H1 (cell line): ENCODE measurements around the gene ANO9. TPM values are rescaled to one million over a fixed set of nuclear protein-coding genes. Genes with fewer than 3 reads are reported as not detected.

Source experiments
- CTCF ChIA-PET: fragments of 300-600 bp; sonication (Branson Sonifier 250); formaldehyde crosslinking; loops from one replicate; lab custom pipeline; 2021; ENCODE audit not compliant: partially characterized antibody; lab: Charles Lee
- POLR2A ChIA-PET: fragments of 300-600 bp; sonication (Branson Sonifier 250); formaldehyde crosslinking; loops from one replicate; lab custom pipeline; 2021; ENCODE audit warnings: inconsistent platforms; ENCODE audit not compliant: partially characterized antibody; lab: Charles Lee
- DNase-seq, 2 experiments: peaks; one replicate each; pipeline versions ENCODE4 v3.0.0 to v3.0.0-alpha.2; 2010 to 2022; ENCODE audit warnings: low spot score in 2 of 2, low read depth in 1 of 2, mixed read lengths in 1 of 2
- FAIRE-seq: peaks from 2 replicates; lab custom pipeline; 2011; peaks lifted over from hg19 to GRCh38; lab: Jason Lieb, UNC
- H2AFZ ChIP-seq: 2 replicates; pipeline ENCODE4 v1.8.1; 2012; ENCODE audit warnings: low read length, inconsistent platforms
- H2AK5ac ChIP-seq: 2 replicates; pipeline ENCODE4 v1.6.1; 2013; ENCODE audit warnings: low read depth, low read length
- H2BK120ac ChIP-seq: replicated peaks from 2 replicates; pipeline ENCODE3; 2013; ENCODE audit warnings: low read depth, low read length, inconsistent platforms
- H2BK12ac ChIP-seq: 2 replicates; pipeline ENCODE4 v1.6.1; 2013; ENCODE audit warnings: low read depth, low read length
- H2BK15ac ChIP-seq: 2 replicates; pipeline ENCODE4 v1.6.1; 2013; ENCODE audit warnings: low read length
- H2BK20ac ChIP-seq: 2 replicates; pipeline ENCODE4 v1.6.1; 2013; ENCODE audit warnings: low read length
- H2BK5ac ChIP-seq: 2 replicates; pipeline ENCODE4 v1.6.1; 2013; ENCODE audit warnings: low read depth, low read length
- H3K14ac ChIP-seq: 2 replicates; pipeline ENCODE4 v1.6.1; 2013; ENCODE audit warnings: inconsistent platforms; ENCODE audit not compliant: insufficient read length
- H3K18ac ChIP-seq: 2 replicates; pipeline ENCODE4 v1.6.1; 2013; ENCODE audit warnings: low read length; ENCODE audit errors: extremely low read depth
- H3K23ac ChIP-seq: 2 replicates; pipeline ENCODE4 v1.6.1; 2013; ENCODE audit warnings: inconsistent platforms; ENCODE audit not compliant: insufficient read length
- H3K23me2 ChIP-seq: 2 replicates; pipeline ENCODE4 v1.6.1; 2013; ENCODE audit warnings: low read depth, low read length
- H3K27ac ChIP-seq: 2 replicates; pipeline ENCODE4 v1.6.1; 2011; ENCODE audit warnings: low read depth, low read length, inconsistent platforms
- H3K27me3 ChIP-seq, 4 experiments: replicated peaks in 1 of 4; 1 replicate in 1 of 4; 2 replicates in 3 of 4; pipeline versions ENCODE4 v1.6.1 to v1.8.1; 2011 to 2013; ENCODE audit warnings: low read length in 3 of 4, mild to moderate bottlenecking in 3 of 4, inconsistent platforms in 2 of 4, mixed read lengths in 2 of 4, moderate library complexity in 1 of 4; ENCODE audit not compliant: control insufficient read depth in 3 of 4, insufficient read depth in 3 of 4; ENCODE audit errors: extremely low read depth in 1 of 4
- H3K36me3 ChIP-seq, 4 experiments: 2 replicates each; pipeline versions ENCODE4 v1.6.1 to v1.8.1; 2011 to 2013; ENCODE audit warnings: mild to moderate bottlenecking in 4 of 4, low read length in 3 of 4, moderate library complexity in 2 of 4, control low read depth in 1 of 4, inconsistent platforms in 1 of 4; ENCODE audit not compliant: insufficient read depth in 4 of 4, control insufficient read depth in 2 of 4
- H3K4ac ChIP-seq: replicated peaks from 2 replicates; pipeline ENCODE3; 2013; ENCODE audit warnings: low read length, low read depth, mixed read lengths, inconsistent platforms; ENCODE audit not compliant: insufficient read length
- H3K4me1 ChIP-seq, 4 experiments: replicated peaks in 1 of 4; 1 replicate in 1 of 4; 2 replicates in 3 of 4; pipeline versions ENCODE4 v1.6.1 to v1.8.1; 2011 to 2013; ENCODE audit warnings: low read length in 3 of 4, inconsistent platforms in 2 of 4, mixed read lengths in 1 of 4; ENCODE audit not compliant: insufficient read depth in 4 of 4, control insufficient read depth in 3 of 4
- H3K4me2 ChIP-seq, 2 experiments: 2 replicates each; pipeline versions ENCODE4 v1.6.1 to v1.8.1; 2011 to 2013; ENCODE audit warnings: low read depth in 2 of 2, low read length in 2 of 2, control low read depth in 1 of 2, inconsistent platforms in 1 of 2, mild to moderate bottlenecking in 1 of 2; ENCODE audit not compliant: insufficient read depth in 1 of 2
- H3K4me3 ChIP-seq, 4 experiments: fragments of 200-600, 300-600 bp in 1 of 4; sonication (generic), shearing (Covaris generic), sonication (Bioruptor Twin) in 1 of 4; 2 replicates each; pipeline versions ENCODE4 v1.5.1 to v1.8.1; 2011 to 2016; ENCODE audit warnings: low read length in 4 of 4, low read depth in 3 of 4, control low read depth in 2 of 4, inconsistent platforms in 2 of 4, mild to moderate bottlenecking in 2 of 4, mixed read lengths in 1 of 4, moderate library complexity in 1 of 4; ENCODE audit not compliant: insufficient read depth in 2 of 4; ENCODE audit errors: extremely low read depth in 1 of 4
- H3K56ac ChIP-seq: replicated peaks from 2 replicates; pipeline ENCODE3; 2013; ENCODE audit warnings: low read depth, mild to moderate bottlenecking, mixed read lengths, low read length, inconsistent platforms; ENCODE audit not compliant: insufficient read length
- H3K79me1 ChIP-seq: 2 replicates; pipeline ENCODE4 v1.6.1; 2013; ENCODE audit warnings: low read depth, low read length, control low read depth
- H3K79me2 ChIP-seq, 2 experiments: 2 replicates each; pipeline versions ENCODE4 v1.6.1 to v1.8.1; 2012 to 2013; ENCODE audit warnings: low read length in 2 of 2, mild to moderate bottlenecking in 2 of 2, inconsistent platforms in 1 of 2; ENCODE audit not compliant: insufficient read depth in 2 of 2, control insufficient read depth in 1 of 2
- H3K9ac ChIP-seq, 4 experiments: replicated peaks in 1 of 4; 1 replicate in 1 of 4; 2 replicates in 3 of 4; pipeline versions ENCODE4 v1.6.1 to v1.8.1; 2011 to 2013; ENCODE audit warnings: low read depth in 3 of 4, low read length in 3 of 4, control low read depth in 2 of 4, mild to moderate bottlenecking in 2 of 4, moderate library complexity in 2 of 4, inconsistent platforms in 1 of 4; ENCODE audit errors: extremely low read depth in 1 of 4
- H3K9me3 ChIP-seq, 2 experiments: 2 replicates each; pipeline versions ENCODE4 v1.6.1 to v1.8.1; 2012 to 2013; ENCODE audit warnings: mild to moderate bottlenecking in 2 of 2, moderate library complexity in 2 of 2, control low read depth in 1 of 2, inconsistent platforms in 1 of 2, low read depth in 1 of 2, low read length in 1 of 2, mixed read lengths in 1 of 2; ENCODE audit not compliant: insufficient read depth in 2 of 2
- H4K20me1 ChIP-seq, 2 experiments: replicated peaks in 1 of 2; 2 replicates each; pipeline versions ENCODE3 to v1.8.1; 2011 to 2013; ENCODE audit warnings: inconsistent platforms in 2 of 2, low read length in 2 of 2, mild to moderate bottlenecking in 1 of 2; ENCODE audit not compliant: insufficient read depth in 2 of 2, control insufficient read depth in 1 of 2
- H4K5ac ChIP-seq: 2 replicates; pipeline ENCODE4 v1.6.1; 2013; ENCODE audit warnings: low read length, low read depth, mixed read lengths, inconsistent platforms; ENCODE audit not compliant: insufficient read length
- H4K8ac ChIP-seq: 2 replicates; pipeline ENCODE4 v1.8.0; 2013; ENCODE audit warnings: mild to moderate bottlenecking, moderate library complexity, low read length, inconsistent platforms; ENCODE audit not compliant: insufficient read depth; ENCODE audit errors: extremely low read depth
- H4K91ac ChIP-seq: replicated peaks from 2 replicates; pipeline ENCODE3; 2013; ENCODE audit warnings: low read length, mixed read lengths, inconsistent platforms; ENCODE audit not compliant: insufficient read length
- CREB1 ChIP-seq: IDR thresholded peaks from 2 replicates; pipeline ENCODE4 v1.6.1; 2012; ENCODE audit warnings: inconsistent platforms
- EGR1 ChIP-seq: IDR thresholded peaks from 2 replicates; pipeline ENCODE4 v1.6.1; 2011; ENCODE audit warnings: low read depth, low read length, borderline replicate concordance
- JUN ChIP-seq: IDR thresholded peaks from 2 replicates; pipeline ENCODE4 v1.6.1; 2011; ENCODE audit warnings: low read depth, mild to moderate bottlenecking, improper control_type of control experiment, low read length
- POLR2AphosphoS5 ChIP-seq: IDR thresholded peaks from 2 replicates; pipeline ENCODE4 v1.6.1; 2011; ENCODE audit warnings: low read depth, low read length
- RBBP5 ChIP-seq: IDR thresholded peaks from 2 replicates; pipeline ENCODE4 v1.7.1; 2012; ENCODE audit warnings: low read depth, mild to moderate bottlenecking, inconsistent platforms, low read length, moderate library complexity, borderline replicate concordance
- SP1 ChIP-seq: IDR thresholded peaks from 2 replicates; pipeline ENCODE4 v1.6.1; 2011; ENCODE audit warnings: low read depth, low read length
- YY1 ChIP-seq: IDR thresholded peaks from 2 replicates; pipeline ENCODE4 v1.6.1; 2011; ENCODE audit warnings: low read depth, mild to moderate bottlenecking, low read length
- WGBS, 2 experiments: shearing (Covaris generic) in 1 of 2; methylation state at CpG; one replicate each; pipeline versions ENCODE4 v1.1.6 to v1.1.7; 2013 to 2015; ENCODE audit warnings: low lambda C conversion rate in 2 of 2, mixed read lengths in 2 of 2, inconsistent platforms in 1 of 2, low coverage in 1 of 2, missing lambda C conversion rate in 1 of 2; ENCODE audit not compliant: insufficient replicate concordance in 2 of 2, insufficient coverage in 1 of 2, insufficient read length in 1 of 2; ENCODE audit errors: extremely low coverage in 1 of 2, missing lambda C conversion rate in 1 of 2; 5-methylcytosine and 5-hydroxymethylcytosine counted together
- polyA plus RNA-seq, 7 experiments: library from polyadenylated mRNA; depleted of rRNA in 3 of 7; stranded (reverse) in 5 of 7; unstranded in 2 of 7; fragments of >200 nt in 5 of 7; fragments of 200-250 nt in 2 of 7; gene quantifications; 1 replicate in 5 of 7; 2 replicates in 1 of 7; 4 replicates in 1 of 7; pipeline versions ENCODE4 v1.2.1 to v1.2.3, GENCODE V29; 2011 to 2013; ENCODE audit warnings: missing spikeins in 2 of 7, mixed read lengths in 2 of 7
- total RNA-seq: library from RNA; stranded (reverse); fragmentation: NEBNext Ultra II Directional; extraction: Animal tissue kit (Norgen Biotek cat#: 25700); gene quantifications from 2 replicates; pipeline ENCODE4 v1.2.1, GENCODE V29; 2021
- TF ChIP-seq, protein P1 (sequence below): IDR thresholded peaks from 2 replicates; pipeline ENCODE4 v1.6.1; 2011; ENCODE audit warnings: low read length, improper control_type of control experiment
- TF ChIP-seq, protein P2 (sequence below): IDR thresholded peaks from 2 replicates; pipeline ENCODE4 v1.6.1; 2012; ENCODE audit warnings: inconsistent platforms

The ANO9 gene
- total and polyA plus RNA-seq, 2 of the 8 experiments (the other 6 are each of a cell fraction or from before 2014, with no cell fraction given): 20.0 to 20.7 TPM

DNA sequence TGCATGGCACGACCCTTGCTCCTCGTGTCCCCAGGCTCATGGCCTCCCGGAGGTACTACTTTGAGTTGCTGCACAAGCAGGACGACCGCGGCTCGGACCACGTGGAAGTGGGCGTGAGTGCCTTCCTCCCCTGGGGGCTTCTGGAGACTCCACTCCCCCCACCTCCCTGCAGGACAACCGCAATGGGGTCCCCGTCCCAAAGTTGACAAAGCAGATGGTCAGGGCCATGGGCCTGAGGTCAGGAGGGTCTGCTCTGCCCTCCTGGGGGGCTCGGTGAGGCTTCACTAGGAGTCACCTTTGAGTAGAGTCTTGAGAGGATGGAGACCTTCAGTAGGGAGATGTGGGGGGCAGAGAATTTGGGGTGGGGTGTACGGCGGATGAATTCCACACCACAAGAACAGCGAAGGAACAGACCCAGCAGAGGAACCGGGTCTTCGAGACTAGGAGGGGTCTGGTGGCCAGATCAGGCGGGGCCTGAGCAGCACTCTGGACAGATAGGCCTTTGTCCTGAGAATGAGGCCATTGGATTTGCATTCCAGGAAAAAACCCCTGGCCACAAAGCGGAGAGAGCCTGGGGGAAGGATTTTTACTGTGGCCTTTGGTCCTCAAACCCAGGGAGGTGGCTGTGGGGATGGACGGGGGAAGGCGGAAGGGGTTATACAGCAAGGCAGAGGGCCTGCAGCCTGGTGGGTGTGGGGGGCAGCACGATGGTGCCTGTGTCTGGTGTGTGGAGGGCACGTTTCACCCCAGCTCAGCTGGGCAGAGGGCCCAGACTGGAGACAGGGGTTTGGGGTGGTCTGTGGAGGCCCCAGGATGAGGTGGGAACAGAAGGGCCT is 67.9 kb downstream of the ANO9 start:
- Histone ChIP-seq H3K36me3 (peaks cover 11 to 42% (median 16%) of the 10 kb centered on the region in 4 experiments; a peak in 7 of 8 replicates), H3K79me1 (peaks cover 7% of the 10 kb centered on the region), H3K4ac (no peak overlapping the region), H2BK120ac (no peak overlapping the region), H4K91ac (no peak overlapping the region), H3K9me3 (no peaks in the 10 kb centered on the region), H4K5ac (no peak overlapping the region), H2AK5ac (no peak overlapping the region), H2AFZ (no peak overlapping the region), H3K23ac (no peak overlapping the region), H3K27ac (no peak overlapping the region), H3K27me3 (no peaks in the 10 kb centered on the region), H2BK15ac (no peak overlapping the region), H3K14ac (no peak overlapping the region), H3K4me1 (peaks cover 0 to 6% (median 0%) of the 10 kb centered on the region in 4 experiments; a peak in 2 of 7 replicates), H4K20me1 (peaks cover 0 to 6% of the 10 kb centered on the region in 2 experiments), H3K56ac (no peak overlapping the region), H4K8ac (no peak overlapping the region), H2BK20ac (no peak overlapping the region), H3K23me2 (no peaks in the 10 kb centered on the region; the same call in 1 of the 2 replicates), H2BK5ac (no peak overlapping the region), H3K9ac (no peak overlapping the region), H3K79me2 (peaks cover 0 to 15% of the 10 kb centered on the region in 2 experiments; a peak in 1 of 4 replicates), H3K4me2 (no peak overlapping the region), H3K4me3 (no peak overlapping the region), H2BK12ac (no peak overlapping the region), H3K18ac (no peak overlapping the region)
- FAIRE-seq: no peak
- ChIA-PET CTCF (no interaction called here), POLR2A (interaction anchor here (1.0 to 1.3 kb wide), 2 partner anchors 13 to 30 kb away, joined by 3 to 5 read pairs; no protein-coding TSS in a partner anchor)
- no peak for DNase-seq
- 94% methylated on average over 20 of the region's 23 CpGs; no CpG with 5 or more reads in 1 of the 2 experiments for WGBS, 2 experiments
- TF ChIP-seq RBBP5: no peak
- TF ChIP-seq, protein P1, sequence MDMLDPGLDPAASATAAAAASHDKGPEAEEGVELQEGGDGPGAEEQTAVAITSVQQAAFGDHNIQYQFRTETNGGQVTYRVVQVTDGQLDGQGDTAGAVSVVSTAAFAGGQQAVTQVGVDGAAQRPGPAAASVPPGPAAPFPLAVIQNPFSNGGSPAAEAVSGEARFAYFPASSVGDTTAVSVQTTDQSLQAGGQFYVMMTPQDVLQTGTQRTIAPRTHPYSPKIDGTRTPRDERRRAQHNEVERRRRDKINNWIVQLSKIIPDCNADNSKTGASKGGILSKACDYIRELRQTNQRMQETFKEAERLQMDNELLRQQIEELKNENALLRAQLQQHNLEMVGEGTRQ: no peak
- no peak for TF ChIP-seq EGR1
- no peak for TF ChIP-seq SP1
- TF ChIP-seq, protein P2, sequence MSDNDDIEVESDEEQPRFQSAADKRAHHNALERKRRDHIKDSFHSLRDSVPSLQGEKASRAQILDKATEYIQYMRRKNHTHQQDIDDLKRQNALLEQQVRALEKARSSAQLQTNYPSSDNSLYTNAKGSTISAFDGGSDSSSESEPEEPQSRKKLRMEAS: no peak
- TF ChIP-seq CREB1: no peak
- TF ChIP-seq POLR2AphosphoS5: no peak
- no peak for TF ChIP-seq JUN
- TF ChIP-seq YY1: no peak
